ENCODE data around the gene IRF2BP1.
"Not testable (repeated sequence)": the region's sequence is repeated elsewhere in the genome, so short reads cannot be mapped to it uniquely, and the experiment has no call there.

IRF2BP1 gene

GRCh38 chr19:45902651-45903625 lies 17.0 kb upstream of the IRF2BP1 start:
- in situ Hi-C loops (cut with HindIII; ENCODE audit: low sequenced_read_pairs), result no loop called here

- in situ Hi-C loops (cut with HindIII; ENCODE audit: low sequenced_read_pairs), result no loop called here
Measured at GRCh38 chr19:45901912-45902650, 16.1 kb upstream of the IRF2BP1 start, which contains the start of gene MYPOP. Gene MYPOP, minus strand, starts transcription at chr19:45902613. Its CDS starts 840 bp downstream, at chr19:45901773.

- in situ Hi-C loops (cut with HindIII; ENCODE audit: low sequenced_read_pairs), result no loop called here
Measured at GRCh38 chr19:45901432-45901911, 15.5 kb upstream of the IRF2BP1 start.

GRCh38 chr19:45900738-45901431 lies 14.9 kb upstream of the IRF2BP1 start:
- in situ Hi-C loops (cut with HindIII; ENCODE audit: low sequenced_read_pairs), result no loop called here

- in situ Hi-C loops (cut with HindIII; ENCODE audit: low sequenced_read_pairs), result no loop called here
Measured at GRCh38 chr19:45899919-45900589, 14.1 kb upstream of the IRF2BP1 start.

GRCh38 chr19:45899253-45899652 lies 13.3 kb upstream of the IRF2BP1 start:
- in situ Hi-C loops (cut with HindIII; ENCODE audit: low sequenced_read_pairs), result no loop called here

- in situ Hi-C loops (cut with HindIII; ENCODE audit: low sequenced_read_pairs), result no loop called here
Measured at GRCh38 chr19:45897261-45897812, 11.4 kb upstream of the IRF2BP1 start.

GRCh38 chr19:45895983-45896599 lies 10.2 kb upstream of the IRF2BP1 start:
- in situ Hi-C loops (cut with HindIII; ENCODE audit: low sequenced_read_pairs), result not testable (repeated sequence)

GRCh38 chr19:45895519-45895972 lies 9.6 kb upstream of the IRF2BP1 start:
- in situ Hi-C loops (cut with HindIII; ENCODE audit: low sequenced_read_pairs), result no loop called here

- in situ Hi-C loops (cut with HindIII; ENCODE audit: low sequenced_read_pairs), result no loop called here
Measured at GRCh38 chr19:45890877-45891276, 4.9 kb upstream of the IRF2BP1 start.

- in situ Hi-C loops (cut with HindIII; ENCODE audit: low sequenced_read_pairs), result no loop called here
Measured at GRCh38 chr19:45889210-45889885, 3.4 kb upstream of the IRF2BP1 start.

- in situ Hi-C loops (cut with HindIII; ENCODE audit: low sequenced_read_pairs), result no loop called here
Measured at GRCh38 chr19:45887200-45887710, 1.3 kb upstream of the IRF2BP1 start.

- in situ Hi-C loops (cut with HindIII; ENCODE audit: low sequenced_read_pairs), result no loop called here
Measured at GRCh38 chr19:45886427-45887199, 672 bp upstream of the IRF2BP1 start.

- in situ Hi-C loops (cut with HindIII; ENCODE audit: low sequenced_read_pairs), result no loop called here
Measured at GRCh38 chr19:45884682-45885555, 1.0 kb downstream of the IRF2BP1 start.

- in situ Hi-C loops (cut with HindIII; ENCODE audit: low sequenced_read_pairs), result no loop called here
Measured at GRCh38 chr19:45883881-45884681, 1.9 kb downstream of the IRF2BP1 start.

- in situ Hi-C loops (cut with HindIII; ENCODE audit: low sequenced_read_pairs), result no loop called here
Measured at GRCh38 chr19:45883586-45883880, 2.4 kb downstream of the IRF2BP1 start.
